Upper lobe of left lung (tissue), 4 donors: Measurements from ENCODE around the gene DROSHA.

Experiments
- CTCF ChIP-seq, 6 experiments: fragments of 450-650 bp in 4 of 6; fragments of 200-600 bp in 2 of 6; sonication (generic) in 2 of 6; IDR thresholded peaks; one replicate each; pipeline ENCODE4 v1.5.1; 2016 to 2019; ENCODE audit warnings: antibody characterized with exemption in 6 of 6
- POLR2A ChIP-seq, 4 donors: fragments of 450-650 bp; IDR thresholded peaks; one replicate each; pipeline ENCODE4 v1.5.1; 2016 to 2017; ENCODE audit warnings: antibody characterized with exemption in 4 of 4, mild to moderate bottlenecking in 2 of 4

- TF ChIP-seq CTCF (IDR thresholded peaks at IDR 0.05) (no peak), POLR2A (IDR thresholded peaks at IDR 0.05) (no peak)
Observed at GRCh38 chr5:31377274-31377946, 154.5 kb downstream of the DROSHA start.
